SK-N-SH (cell line): ENCODE results near the gene ORMDL1. TPM values are rescaled to one million over a fixed set of nuclear protein-coding genes. Genes with fewer than 3 reads are reported as not detected.
"Not testable (repeated sequence)": the region's sequence is repeated elsewhere in the genome, so short reads cannot be mapped to it uniquely, and the experiment has no call there.

Experiments
- CTCF ChIA-PET: fragments of 300-600, 350-600 bp; formaldehyde crosslinking; extraction: SDS; loops from one replicate; lab custom pipeline; 2021; lab: Yijun Ruan, JAX
- POLR2A ChIA-PET: fragments of 350-600 bp; sonication (Branson Sonifier 250); formaldehyde crosslinking; extraction: SDS; loops from one replicate; lab custom pipeline; 2020; ENCODE audit warnings: antibody characterized with exemption, inconsistent platforms; lab: Yijun Ruan, JAX
- DNase-seq: peaks from one replicate; pipeline ENCODE4 v3.0.0; 2012
- H2AFZ ChIP-seq: fragments of 200-600 bp; sonication (generic); 2 replicates; pipeline ENCODE4 v1.8.1; 2016; ENCODE audit warnings: antibody characterized with exemption, mild to moderate bottlenecking, low read depth
- H3F3A ChIP-seq: fragments of 200-600 bp; sonication (generic); replicated peaks from 2 replicates; pipeline ENCODE3; 2016; ENCODE audit warnings: antibody characterized with exemption, mild to moderate bottlenecking; ENCODE audit not compliant: insufficient read depth
- H3K27ac ChIP-seq, 2 experiments: fragments of 200-500 bp in 1 of 2; fragments of 200-600 bp in 1 of 2; sonication (Bioruptor generic) in 1 of 2; sonication (generic), shearing (Covaris generic) in 1 of 2; 2 replicates each; pipeline versions ENCODE4 v1.5.1 to v1.6.1; 2014 to 2016; ENCODE audit warnings: low read depth in 2 of 2, inconsistent platforms in 1 of 2, low read length in 1 of 2, mild to moderate bottlenecking in 1 of 2, mixed read lengths in 1 of 2
- H3K27me3 ChIP-seq: fragments of 200-600 bp; sonication (generic), shearing (Covaris generic); 2 replicates; pipeline ENCODE4 v1.6.1; 2016; ENCODE audit warnings: mixed run types; ENCODE audit not compliant: insufficient read depth
- H3K36me3 ChIP-seq, 2 experiments: fragments of 200-500 bp in 1 of 2; fragments of 200-600 bp in 1 of 2; sonication (Bioruptor generic) in 1 of 2; sonication (generic) in 1 of 2; replicated peaks in 1 of 2; 2 replicates each; pipeline versions ENCODE3 to v1.5.1; 2014 to 2016; ENCODE audit warnings: low read length in 1 of 2, mild to moderate bottlenecking in 1 of 2; ENCODE audit not compliant: insufficient read depth in 2 of 2, control insufficient read depth in 1 of 2
- H3K4me1 ChIP-seq, 2 experiments: fragments of 200-500 bp in 1 of 2; fragments of 200-600 bp in 1 of 2; sonication (Bioruptor generic) in 1 of 2; sonication (generic), shearing (Covaris generic) in 1 of 2; 2 replicates each; pipeline versions ENCODE4 v1.5.1 to v1.6.1; 2014 to 2016; ENCODE audit warnings: low read depth in 1 of 2, low read length in 1 of 2, mixed run types in 1 of 2; ENCODE audit not compliant: insufficient read depth in 2 of 2, control insufficient read depth in 1 of 2
- H3K4me2 ChIP-seq: fragments of 200-600 bp; sonication (generic), shearing (Covaris generic); 2 replicates; pipeline ENCODE4 v1.6.1; 2017; ENCODE audit warnings: mixed run types
- H3K4me3 ChIP-seq, 2 experiments: fragments of 200-500 bp in 1 of 2; fragments of 200-600 bp in 1 of 2; sonication (Bioruptor generic) in 1 of 2; sonication (generic), shearing (Covaris generic) in 1 of 2; 2 replicates each; pipeline versions ENCODE4 v1.5.1 to v1.8.1; 2014 to 2016; ENCODE audit warnings: low read depth in 2 of 2, inconsistent platforms in 1 of 2, low read length in 1 of 2, mild to moderate bottlenecking in 1 of 2, mixed read lengths in 1 of 2, moderate library complexity in 1 of 2
- H3K79me2 ChIP-seq: fragments of 200-600 bp; sonication (generic); 2 replicates; pipeline ENCODE4 v1.8.1; 2017; ENCODE audit warnings: mild to moderate bottlenecking; ENCODE audit not compliant: insufficient read depth
- H3K9ac ChIP-seq: fragments of 200-600 bp; sonication (generic); 2 replicates; pipeline ENCODE4 v1.6.1; 2017; ENCODE audit warnings: mixed run types
- H3K9me2 ChIP-seq: fragments of 200-600 bp; sonication (generic); 2 replicates; pipeline ENCODE4 v1.6.1; 2017; ENCODE audit warnings: mixed run types
- H3K9me3 ChIP-seq: fragments of 200-600 bp; sonication (generic); 2 replicates; pipeline ENCODE4 v1.6.1; 2017; ENCODE audit warnings: mixed run types, mild to moderate bottlenecking, moderate library complexity
- H4K20me1 ChIP-seq: fragments of 200-600 bp; sonication (generic); 2 replicates; pipeline ENCODE4 v1.6.1; 2017; ENCODE audit warnings: mild to moderate bottlenecking, mixed run types; ENCODE audit not compliant: insufficient read depth
- FOXM1 ChIP-seq: IDR thresholded peaks from 2 replicates; pipeline ENCODE4 v1.4.0; 2012; ENCODE audit warnings: low read depth, mild to moderate bottlenecking
- JUND ChIP-seq: IDR thresholded peaks from 2 replicates; pipeline ENCODE4 v1.4.0; 2012
- MAX ChIP-seq: IDR thresholded peaks from 2 replicates; pipeline ENCODE4 v1.4.0; 2012; ENCODE audit warnings: low read depth
- MEF2A ChIP-seq: IDR thresholded peaks from 2 replicates; pipeline ENCODE4 v1.4.0; 2012; ENCODE audit warnings: low read depth, borderline replicate concordance
- MXI1 ChIP-seq: IDR thresholded peaks from 2 replicates; pipeline ENCODE4 v1.6.1; 2012; ENCODE audit warnings: mild to moderate bottlenecking, low read depth, low read length, improper control_type of control experiment
- POLR2AphosphoS5 ChIP-seq: IDR thresholded peaks from 2 replicates; pipeline ENCODE4 v1.6.1; 2012; ENCODE audit warnings: low read depth, low read length
- RCOR1 ChIP-seq: fragments of 150-350 bp; IDR thresholded peaks from 2 replicates; pipeline ENCODE4 v1.6.1; 2017; ENCODE audit warnings: antibody characterized with exemption, low read length
- RFX5 ChIP-seq: IDR thresholded peaks from 2 replicates; pipeline ENCODE4 v1.6.1; 2012; ENCODE audit warnings: mild to moderate bottlenecking, improper control_type of control experiment, low read length
- RXRA ChIP-seq: IDR thresholded peaks from 2 replicates; pipeline ENCODE4 v1.4.0; 2012; ENCODE audit warnings: low read depth, mild to moderate bottlenecking, borderline replicate concordance
- SIN3A ChIP-seq: IDR thresholded peaks from 2 replicates; pipeline ENCODE4 v1.6.1; 2012; ENCODE audit warnings: low read depth, mild to moderate bottlenecking, low read length, moderate library complexity, borderline replicate concordance
- TAF1 ChIP-seq: IDR thresholded peaks from 2 replicates; pipeline ENCODE4 v1.6.1; 2012; ENCODE audit warnings: low read depth, mild to moderate bottlenecking, low read length, moderate library complexity, borderline replicate concordance
- USF1 ChIP-seq: IDR thresholded peaks from 2 replicates; pipeline ENCODE4 v1.4.0; 2012; ENCODE audit warnings: low read depth, borderline replicate concordance
- USF2 ChIP-seq: fragments of 150-350 bp; IDR thresholded peaks from 2 replicates; pipeline ENCODE4 v1.6.1; 2017; ENCODE audit warnings: antibody characterized with exemption, low read length, low read depth, borderline replicate concordance
- ZBTB33 ChIP-seq: IDR thresholded peaks from 2 replicates; pipeline ENCODE4 v1.4.0; 2012; ENCODE audit warnings: low read depth, borderline replicate concordance
- WGBS: methylation state at CpG from one replicate; pipeline ENCODE4 v1.1.6; 2017; ENCODE audit warnings: low lambda C conversion rate; 5-methylcytosine and 5-hydroxymethylcytosine counted together
- polyA plus RNA-seq, 3 experiments: library from polyadenylated mRNA; depleted of rRNA; stranded (reverse); fragments of >200 nt; gene quantifications; 2 replicates each; pipeline ENCODE4 v1.2.3, GENCODE V29; 2012

The ORMDL1 gene
- polyA plus RNA-seq, 1 of the 3 experiments (the other 2 are of a cell fraction) = 99.2 TPM

- TF ChIP-seq MXI1 = no peak
- TF ChIP-seq POLR2AphosphoS5 = no peak
- no peak for TF ChIP-seq RCOR1
- no peak for TF ChIP-seq RXRA
- no peak for TF ChIP-seq MAX
- no peak for TF ChIP-seq TAF1
- TF ChIP-seq, all 33 proteins: peak for 0
These were observed 21.9 kb downstream of the ORMDL1 start (continued) for GRCh38 chr2:189762229-189762550.

GRCh38 chr2:189760154-189760553 lies 24.0 kb downstream of the ORMDL1 start:
- POLR2A ChIA-PET, H3K9me2 ChIP-seq, H3K4me3 ChIP-seq, H2AFZ ChIP-seq, H4K20me1 ChIP-seq, DNase-seq, H3K27me3 ChIP-seq, H3K36me3 ChIP-seq, H3K4me2 ChIP-seq, H3K9me3 ChIP-seq, H3K27ac ChIP-seq, H3K9ac ChIP-seq: not testable (repeated sequence)
- peaks cover 8 to 13% of the 10 kb centered on the region in 2 experiments; a peak in 2 of 4 replicates for H3K4me1 ChIP-seq
- CTCF ChIA-PET = interaction anchor here (1.4 to 4.5 kb wide), 3 partner anchors 10 to 100 kb away, joined by 3 to 26 read pairs (median 7); partner anchors contain the start of gene ASNSD1
- peaks cover 12% of the 10 kb centered on the region; the same call in 1 of the 2 replicates for H3K79me2 ChIP-seq
- WGBS = 98% methylated on average over 17 of the region's 19 CpGs
- peaks cover 11% of the 10 kb centered on the region for H3F3A ChIP-seq

GRCh38 chr2:189756311-189756952 lies 27.7 kb downstream of the ORMDL1 start:
- no peaks in the 10 kb centered on the region for H3K9me2 ChIP-seq
- peaks cover 5% of the 10 kb centered on the region; the same call in 1 of the 2 replicates for H3K79me2 ChIP-seq
- WGBS = 94% methylated on average over 2 of the region's 2 CpGs
- no peak overlapping the region for H2AFZ ChIP-seq
- H3K9me3 ChIP-seq = no peaks in the 10 kb centered on the region
- ChIA-PET CTCF (interaction anchor here (1.2 to 1.3 kb wide), 2 partner anchors 13 to 18 kb away, joined by 3 read pairs; no protein-coding TSS in a partner anchor), POLR2A (no interaction called here)
- TF ChIP-seq SIN3A = no peak
- TF ChIP-seq RFX5 = no peak
- no peak for TF ChIP-seq MEF2A
- no peak for TF ChIP-seq USF2
- no peak for TF ChIP-seq JUND
- no peak for TF ChIP-seq USF1
- TF ChIP-seq FOXM1 = no peak
- TF ChIP-seq ZBTB33 = no peak
- TF ChIP-seq TAF1 = no peak
- H4K20me1 ChIP-seq = no peaks in the 10 kb centered on the region
- H3K27me3 ChIP-seq = no peaks in the 10 kb centered on the region
- no peak for DNase-seq
- no peak overlapping the region for H3K4me3 ChIP-seq
- H3K4me1 ChIP-seq = peaks cover under 1 to 4% of the 10 kb centered on the region in 2 experiments; a peak in 1 of 4 replicates
- H3F3A ChIP-seq = peaks cover 3% of the 10 kb centered on the region
- no peak overlapping the region for H3K9ac ChIP-seq
- H3K27ac ChIP-seq = no peak overlapping the region
- H3K4me2 ChIP-seq = no peak overlapping the region
- peaks cover 23 to 36% of the 10 kb centered on the region in 2 experiments for H3K36me3 ChIP-seq
